HL-60 (cell line): ENCODE data around the gene PPP1R13L.

Experiments used
- DNase-seq, 2 experiments: peaks; one replicate each; pipeline ENCODE4 v3.0.0-alpha.2; 2010 to 2020; ENCODE audit warnings: low read depth in 1 of 2, low spot score in 1 of 2
- H3K27ac ChIP-seq: fragments of 250-450 bp; sonication (Bioruptor Pico); replicated peaks from 2 replicates; pipeline ENCODE4 v1.5.1; 2020; ENCODE audit warnings: mild to moderate bottlenecking, moderate library complexity
- H3K27me3 ChIP-seq: fragments of 250-450 bp; sonication (Bioruptor Pico); 2 replicates; pipeline ENCODE4 v1.5.1; 2021; ENCODE audit warnings: mild to moderate bottlenecking, moderate library complexity; ENCODE audit not compliant: insufficient read depth, poor library complexity, severe bottlenecking
- H3K4me3 ChIP-seq: replicated peaks from 2 replicates; pipeline ENCODE4 v1.5.1; 2011; ENCODE audit warnings: mild to moderate bottlenecking, control low read depth, low read length; ENCODE audit not compliant: insufficient read depth
- CTCF ChIP-seq: IDR thresholded peaks from one replicate; pipeline ENCODE4 v1.5.1; 2011; ENCODE audit warnings: low read length, control low read depth, inconsistent platforms; ENCODE audit not compliant: insufficient read depth
- GABPA ChIP-seq: IDR thresholded peaks from 2 replicates; pipeline ENCODE4 v1.6.1; 2012; ENCODE audit warnings: low read depth
- POLR2AphosphoS5 ChIP-seq: IDR thresholded peaks from 2 replicates; pipeline ENCODE4 v1.6.1; 2012; ENCODE audit warnings: low read depth
- REST ChIP-seq: IDR thresholded peaks from 2 replicates; pipeline ENCODE4 v1.6.1; 2012; ENCODE audit warnings: low read depth; ENCODE audit not compliant: insufficient replicate concordance
- SPI1 ChIP-seq: IDR thresholded peaks from 2 replicates; pipeline ENCODE4 v1.6.1; 2012; ENCODE audit warnings: low read depth, mild to moderate bottlenecking, borderline replicate concordance

PPP1R13L gene

GRCh38 chr19:45407091-45407375 is 2.2 kb upstream of the PPP1R13L start:
- TF ChIP-seq REST = no peak
- H3K27ac ChIP-seq = peak overlapping the region; percentile 99
- peak overlapping the region; percentile 99 for H3K4me3 ChIP-seq
- DNase-seq = no peak
- no peaks in the 10 kb centered on the region for H3K27me3 ChIP-seq

- Histone ChIP-seq H3K4me3 (peak within 1 kb of the TSS; percentile 99), H3K27ac (peak within 1 kb of the TSS; percentile 99), H3K27me3 (no peaks in the 10 kb centered on the region)
- peak; percentile 21 for TF ChIP-seq REST
- TF ChIP-seq CTCF = no peak
- TF ChIP-seq POLR2AphosphoS5 = peak; percentile 83
- peak; percentile 74 to 88 for DNase-seq
Observed at GRCh38 chr19:45406226-45407090, 1.6 kb upstream of the PPP1R13L start, which contains the start of gene POLR1G. Gene POLR1G, plus strand, starts transcription at chr19:45406644. Its CDS starts 53 bp downstream, at chr19:45406697.

- Histone ChIP-seq H3K27ac (peak overlapping the region; percentile 99), H3K27me3 (no peaks in the 10 kb centered on the region), H3K4me3 (peak overlapping the region; percentile 99)
- TF ChIP-seq REST (peak; percentile 9), SPI1 (peak; percentile 58; the same call in 1 of the 2 replicates), POLR2AphosphoS5 (peak; percentile 68; the same call in 1 of the 2 replicates), GABPA (no peak)
- peak; percentile 70 to 90 for DNase-seq
Observed at GRCh38 chr19:45405435-45406225, 761 bp upstream of the PPP1R13L start.
